GM19468 (cell line): ENCODE data around the gene SLC1A2.

Experiments
- ATAC-seq: cut with Tn5 transposase; IDR thresholded peaks from one replicate; pipeline ENCODE4 v1.9.1; 2021; ENCODE audit warnings: mild to moderate bottlenecking, moderate library complexity, moderate number of reproducible peaks; ENCODE audit not compliant: unreplicated experiment; ENCODE audit errors: extremely low read depth

Gene SLC1A2

GRCh38 chr11:35419184-35419829 is at the start of gene SLC1A2:
Gene SLC1A2 (minus strand): TSS chr11:35419558. CDS start chr11:35418966, 592 bp downstream.
- no peak for ATAC-seq

- ATAC-seq = no peak
Observed at GRCh38 chr11:35466058-35466457, 46.7 kb upstream of the SLC1A2 start.

- no peak for ATAC-seq
Observed at GRCh38 chr11:35464308-35464707, 45.0 kb upstream of the SLC1A2 start.

GRCh38 chr11:35463331-35463751 is 44.0 kb upstream of the SLC1A2 start:
- no peak for ATAC-seq

GRCh38 chr11:35461917-35462538 is 42.7 kb upstream of the SLC1A2 start:
- ATAC-seq = no peak

GRCh38 chr11:35459489-35459888 is 40.1 kb upstream of the SLC1A2 start:
- ATAC-seq = no peak

GRCh38 chr11:35458846-35459245 is 39.5 kb upstream of the SLC1A2 start:
- ATAC-seq = no peak

- no peak for ATAC-seq
Observed at GRCh38 chr11:35454362-35454761, 35.0 kb upstream of the SLC1A2 start.

- no peak for ATAC-seq
Observed at GRCh38 chr11:35436581-35437250, 17.4 kb upstream of the SLC1A2 start.

GRCh38 chr11:35433588-35433987 is 14.2 kb upstream of the SLC1A2 start:
- no peak for ATAC-seq

- no peak for ATAC-seq
Observed at GRCh38 chr11:35432464-35432863, 13.1 kb upstream of the SLC1A2 start.

- ATAC-seq = no peak
Observed at GRCh38 chr11:35427071-35427470, 7.7 kb upstream of the SLC1A2 start.

- no peak for ATAC-seq
Observed at GRCh38 chr11:35426351-35426750, 7.0 kb upstream of the SLC1A2 start.

GRCh38 chr11:35425603-35426212 is 6.3 kb upstream of the SLC1A2 start:
- no peak for ATAC-seq

GRCh38 chr11:35424157-35424940 is 5.0 kb upstream of the SLC1A2 start:
- ATAC-seq = no peak

- no peak for ATAC-seq
Observed at GRCh38 chr11:35420371-35420770, 1.0 kb upstream of the SLC1A2 start.

GRCh38 chr11:35419830-35420333 is 524 bp upstream of the SLC1A2 start:
- ATAC-seq = no peak

- no peak for ATAC-seq
Observed at GRCh38 chr11:35418282-35419183, 825 bp downstream of the SLC1A2 start.

- no peak for ATAC-seq
Observed at GRCh38 chr11:35415487-35415886, 3.9 kb downstream of the SLC1A2 start.
